NCI-H2029 treated with DMSO at 0.1 percent for 48 hours (cell line): ENCODE measurements around the gene HEPACAM2.

Experiments used
- DNase-seq: peaks from one replicate; lab custom pipeline; 2025; lab: John Stamatoyannopoulos, UW

Gene HEPACAM2

GRCh38 chr7:93226310-93226709, at the start of gene HEPACAM2:
HEPACAM2 (minus strand) TSS chr7:93226469.
- DNase-seq: peak; percentile 55

GRCh38 chr7:93265220-93265619, 39.0 kb upstream of the HEPACAM2 start:
- DNase-seq: no peak

- no peak for DNase-seq
Measured at GRCh38 chr7:93262535-93262934, 36.3 kb upstream of the HEPACAM2 start.

GRCh38 chr7:93258661-93259060, 32.4 kb upstream of the HEPACAM2 start:
- no peak for DNase-seq

GRCh38 chr7:93249491-93250148, 23.4 kb upstream of the HEPACAM2 start:
- DNase-seq: no peak

- DNase-seq: no peak
Measured at GRCh38 chr7:93245525-93246432, 19.5 kb upstream of the HEPACAM2 start.

GRCh38 chr7:93242106-93242505, 15.8 kb upstream of the HEPACAM2 start:
- no peak for DNase-seq

- DNase-seq: no peak
Measured at GRCh38 chr7:93239824-93240223, 13.6 kb upstream of the HEPACAM2 start.

GRCh38 chr7:93238748-93239147, 12.5 kb upstream of the HEPACAM2 start:
- DNase-seq: no peak

GRCh38 chr7:93238131-93238530, 11.9 kb upstream of the HEPACAM2 start:
- DNase-seq: no peak

GRCh38 chr7:93235541-93235940, 9.3 kb upstream of the HEPACAM2 start:
- no peak for DNase-seq

GRCh38 chr7:93232673-93233018, 6.4 kb upstream of the HEPACAM2 start:
- DNase-seq: no peak

GRCh38 chr7:93231799-93232672, 5.8 kb upstream of the HEPACAM2 start, which contains the start of gene VPS50:
VPS50 (plus strand) TSS chr7:93232366; CDS start chr7:93232468, 102 bp downstream.
- peak; percentile 97 for DNase-seq

- no peak for DNase-seq
Measured at GRCh38 chr7:93231259-93231658, 5.0 kb upstream of the HEPACAM2 start.

GRCh38 chr7:93228302-93228701, 2.0 kb upstream of the HEPACAM2 start:
- DNase-seq: peak; percentile 84

GRCh38 chr7:93219868-93220267, 6.4 kb downstream of the HEPACAM2 start:
- DNase-seq: no peak

GRCh38 chr7:93218997-93219827, 7.1 kb downstream of the HEPACAM2 start:
- DNase-seq: no peak

- no peak for DNase-seq
Measured at GRCh38 chr7:93212881-93213280, 13.4 kb downstream of the HEPACAM2 start.

GRCh38 chr7:93211228-93211818, 14.9 kb downstream of the HEPACAM2 start:
- no peak for DNase-seq

- DNase-seq: no peak
Measured at GRCh38 chr7:93205046-93205445, 21.2 kb downstream of the HEPACAM2 start.

GRCh38 chr7:93203496-93203895, 22.8 kb downstream of the HEPACAM2 start:
- DNase-seq: peak; percentile 49
